Transverse colon (tissue), 4 donors: ENCODE data around the gene OXA1L. TPM values are rescaled to one million over a fixed set of nuclear protein-coding genes. Genes with fewer than 3 reads are reported as not detected.

ENCODE experiments used
- DNase-seq: peaks from one replicate; pipeline ENCODE4 v3.0.0-alpha.2; 2019
- H3K27ac ChIP-seq, 4 donors: fragments of 200-600 bp; sonication (generic); 2 replicates each; pipeline ENCODE4 v1.5.1; 2016 to 2018; ENCODE audit warnings: inconsistent platforms in 4 of 4
- H3K27me3 ChIP-seq: fragments of 200-600 bp; sonication (generic); 2 replicates; pipeline ENCODE4 v1.5.1; 2017; ENCODE audit warnings: inconsistent platforms
- H3K36me3 ChIP-seq, 4 donors: fragments of 200-600 bp; sonication (generic); 2 replicates each; pipeline ENCODE4 v1.5.1; 2017 to 2019; ENCODE audit warnings: inconsistent platforms in 4 of 4
- H3K4me1 ChIP-seq, 4 donors: fragments of 200-600 bp; sonication (generic); 2 replicates each; pipeline ENCODE4 v1.5.1; 2017 to 2020; ENCODE audit warnings: inconsistent platforms in 4 of 4
- H3K4me3 ChIP-seq, 4 donors: fragments of 200-600 bp; sonication (generic); 1 replicate in 1 of 4; 2 replicates in 3 of 4; pipeline versions ENCODE4 v1.5.1 to v1.6.1; 2017 to 2019; ENCODE audit warnings: inconsistent platforms in 4 of 4
- H3K9me3 ChIP-seq, 2 donors: fragments of 200-600 bp; sonication (generic); 2 replicates each; pipeline ENCODE4 v1.5.1; 2017 to 2019; ENCODE audit warnings: inconsistent platforms in 2 of 2
- CTCF ChIP-seq, 5 experiments: fragments of 200-600 bp in 3 of 5; fragments of 450-650 bp in 2 of 5; sonication (generic) in 3 of 5; IDR thresholded peaks; 1 replicate in 2 of 5; 2 replicates in 3 of 5; pipeline ENCODE4 v1.5.1; 2016 to 2017; ENCODE audit warnings: antibody characterized with exemption in 5 of 5, inconsistent platforms in 3 of 5, mild to moderate bottlenecking in 2 of 5, moderate library complexity in 1 of 5
- EP300 ChIP-seq: sonication (generic); formaldehyde crosslinking; IDR thresholded peaks from one replicate; pipeline ENCODE4 v1.6.1; 2017; ENCODE audit warnings: antibody characterized with exemption, low read depth
- POLR2A ChIP-seq: fragments of 450-650 bp; IDR thresholded peaks from one replicate; pipeline ENCODE4 v1.6.1; 2016; ENCODE audit warnings: antibody characterized with exemption, mild to moderate bottlenecking, moderate library complexity
- POLR2AphosphoS5 ChIP-seq, 3 donors: sonication (generic); formaldehyde crosslinking; IDR thresholded peaks; one replicate each; pipeline ENCODE4 v1.6.1; 2016; ENCODE audit warnings: antibody characterized with exemption in 3 of 3
- WGBS, 2 donors: methylation state at CpG; one replicate each; pipeline ENCODE4 v1.1.5; 2018; ENCODE audit warnings: low coverage in 1 of 2; 5-methylcytosine and 5-hydroxymethylcytosine counted together
- in situ Hi-C, 4 donors: fragments of 200-750 bp; cut with MboI; loops; one replicate each; pipeline versions ENCODE4 v1.15.0 to v1.15.1; 2017; ENCODE audit warnings: low sequenced_read_pairs in 3 of 4, low pct_ligation_motif_present in 1 of 4, low pct_unique_long_range_greater_than_20kb in 1 of 4
- intact Hi-C: fragments of 100-400 bp; cut with DNase I; formaldehyde crosslinking; loops from one replicate; pipeline ENCODE4 v1.15.1; 2023; ENCODE audit warnings: low total_unique reads
- total RNA-seq, 4 donors: library from RNA; depleted of rRNA; stranded (reverse); fragments of >200 nt; gene quantifications; one replicate each; pipeline ENCODE4 v1.1.0, GENCODE V29; 2016

OXA1L gene
- total RNA-seq, 4 donors from 2014 or later: 65.9 to 132 (median 106) TPM

- no peaks in the 10 kb centered on the region for H3K9me3 ChIP-seq
- no peak overlapping the region for H3K4me3 ChIP-seq
- peaks cover 0 to 50% (median 21%) of the 10 kb centered on the region in 4 donors for H3K36me3 ChIP-seq
- in situ Hi-C loops (no loop called here), intact Hi-C loops (no loop called here)
- H3K27ac ChIP-seq: no peak overlapping the region
- H3K4me1 ChIP-seq: peaks cover 15 to 26% (median 17%) of the 10 kb centered on the region in 4 donors
- H3K27me3 ChIP-seq: no peaks in the 10 kb centered on the region
- TF ChIP-seq POLR2AphosphoS5 (IDR thresholded peaks at IDR 0.05) (no peak), POLR2A (no peak), CTCF (IDR thresholded peaks at IDR 0.05) (no peak), EP300 (no peak)
- WGBS, 2 donors: 84 to 89% methylated on average over 2 of the region's 2 CpGs
- no peak for DNase-seq
These were observed 2.9 kb downstream of the OXA1L start for GRCh38 chr14:22769369-22769768.

GRCh38 chr14:22770481-22771187, 4.1 kb downstream of the OXA1L start:
- H3K27me3 ChIP-seq: no peaks in the 10 kb centered on the region
- TF ChIP-seq CTCF (IDR thresholded peaks at IDR 0.05): no peak
- TF ChIP-seq POLR2A: no peak
- TF ChIP-seq EP300: no peak
- TF ChIP-seq POLR2AphosphoS5 (IDR thresholded peaks at IDR 0.05): no peak
- intact Hi-C loops (no loop called here), in situ Hi-C loops (no loop called here)
- H3K36me3 ChIP-seq: peaks cover 0 to 50% (median 22%) of the 10 kb centered on the region in 4 donors
- WGBS, 2 donors: 86% methylated on average over 8 of the region's 8 CpGs; no CpG with 5 or more reads in 1 of the 2 donors
- no peak overlapping the region for H3K4me3 ChIP-seq
- no peak for DNase-seq
- peaks cover 13 to 23% (median 17%) of the 10 kb centered on the region in 4 donors for H3K4me1 ChIP-seq
- H3K9me3 ChIP-seq: no peaks in the 10 kb centered on the region
- no peak overlapping the region for H3K27ac ChIP-seq

- WGBS, 2 donors: 100% methylated on average over 1 of the region's 1 CpG; no CpG with 5 or more reads in 1 of the 2 donors
- in situ Hi-C loops: no loop called here
- TF ChIP-seq POLR2A: no peak
- TF ChIP-seq POLR2AphosphoS5 (IDR thresholded peaks at IDR 0.05): no peak
- TF ChIP-seq CTCF (IDR thresholded peaks at IDR 0.05): no peak
- no peak overlapping the region for H3K27ac ChIP-seq
- peaks cover 3 to 12% (median 7%) of the 10 kb centered on the region in 4 donors for H3K4me1 ChIP-seq
- no peak overlapping the region for H3K4me3 ChIP-seq
- H3K9me3 ChIP-seq: no peaks in the 10 kb centered on the region
- intact Hi-C loops: no loop called here
- DNase-seq: no peak
- H3K27me3 ChIP-seq: no peaks in the 10 kb centered on the region
- peaks cover 0 to 50% (median 23%) of the 10 kb centered on the region in 4 donors for H3K36me3 ChIP-seq
These were observed 6.2 kb downstream of the OXA1L start for GRCh38 chr14:22772725-22773124.

GRCh38 chr14:22773162-22774010, 6.9 kb downstream of the OXA1L start:
- Histone ChIP-seq H3K4me1 (peaks cover 0 to 5% (median 1%) of the 10 kb centered on the region in 4 donors), H3K36me3 (peaks cover 0 to 49% (median 23%) of the 10 kb centered on the region in 4 donors)
- in situ Hi-C loops: no loop called here

More at GRCh38 chr14:22773162-22774010, 6.9 kb downstream of the OXA1L start:
- no peak for DNase-seq
- TF ChIP-seq EP300: no peak
- Histone ChIP-seq H3K9me3 (no peaks in the 10 kb centered on the region), H3K27me3 (no peaks in the 10 kb centered on the region), H3K4me3 (no peak overlapping the region), H3K27ac (no peak overlapping the region)
- intact Hi-C loops: no loop called here
- WGBS, 2 donors: 92 to 97% methylated on average over 8 of the region's 8 CpGs
